HEK293T (cell line): ENCODE results near the gene GREB1L.

Experiments used
- BHLHE40 ChIP-seq: fragments of 450-650 bp; IDR thresholded peaks from 2 replicates; pipeline ENCODE4 v1.6.1; 2016; ENCODE audit warnings: mild to moderate bottlenecking, moderate library complexity, borderline replicate concordance
- FOXA1 ChIP-seq: fragments of 450-650 bp; IDR thresholded peaks from 2 replicates; pipeline ENCODE4 v1.6.1; 2016; ENCODE audit warnings: mild to moderate bottlenecking
- FOXM1 ChIP-seq: fragments of 450-650 bp; IDR thresholded peaks from 2 replicates; pipeline ENCODE4 v1.6.1; 2017; ENCODE audit warnings: mild to moderate bottlenecking, borderline replicate concordance
- HDGF ChIP-seq: fragments of 450-650 bp; IDR thresholded peaks from 2 replicates; pipeline ENCODE4 v1.6.1; 2017; ENCODE audit warnings: antibody characterized with exemption, borderline replicate concordance
- L3MBTL2 ChIP-seq: fragments of 450-650 bp; conservative IDR thresholded peaks from 2 replicates; pipeline ENCODE4 v1.6.1; 2016; ENCODE audit warnings: mild to moderate bottlenecking
- SP1 ChIP-seq: fragments of 450-650 bp; IDR thresholded peaks from 2 replicates; pipeline ENCODE4 v1.6.1; 2017
- SUZ12 ChIP-seq: fragments of 450-650 bp; IDR thresholded peaks from 2 replicates; pipeline ENCODE4 v1.6.1; 2016; ENCODE audit warnings: mild to moderate bottlenecking
- TF ChIP-seq, protein P1 (sequence below): fragments of 450-650 bp; IDR thresholded peaks from 2 replicates; pipeline ENCODE4 v1.6.1; 2016

DNA sequence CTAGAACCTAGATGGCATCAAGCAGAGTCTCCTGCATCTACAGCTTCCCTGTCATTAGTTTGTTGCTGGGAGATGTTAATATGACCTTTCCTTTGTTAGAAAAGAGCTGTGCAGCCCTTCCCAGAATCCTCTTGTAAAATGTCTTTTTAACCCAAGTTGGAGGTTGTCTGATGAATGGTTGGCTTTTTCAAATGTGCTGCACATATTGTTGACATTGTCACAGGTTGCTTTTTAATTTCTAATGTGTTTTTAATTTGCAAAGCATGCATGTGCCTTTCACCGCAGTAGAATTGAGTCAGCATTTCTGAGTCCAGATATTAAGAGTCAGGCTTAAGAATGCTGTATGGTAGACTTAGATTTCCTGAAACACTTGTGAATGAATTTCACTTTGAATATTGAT lies 120.8 kb downstream of the GREB1L start:
- TF ChIP-seq BHLHE40: no peak
- TF ChIP-seq FOXM1: no peak
- TF ChIP-seq FOXA1: no peak
- no peak for TF ChIP-seq HDGF
- no peak for TF ChIP-seq SUZ12
- no peak for TF ChIP-seq SP1
- TF ChIP-seq, protein P1, sequence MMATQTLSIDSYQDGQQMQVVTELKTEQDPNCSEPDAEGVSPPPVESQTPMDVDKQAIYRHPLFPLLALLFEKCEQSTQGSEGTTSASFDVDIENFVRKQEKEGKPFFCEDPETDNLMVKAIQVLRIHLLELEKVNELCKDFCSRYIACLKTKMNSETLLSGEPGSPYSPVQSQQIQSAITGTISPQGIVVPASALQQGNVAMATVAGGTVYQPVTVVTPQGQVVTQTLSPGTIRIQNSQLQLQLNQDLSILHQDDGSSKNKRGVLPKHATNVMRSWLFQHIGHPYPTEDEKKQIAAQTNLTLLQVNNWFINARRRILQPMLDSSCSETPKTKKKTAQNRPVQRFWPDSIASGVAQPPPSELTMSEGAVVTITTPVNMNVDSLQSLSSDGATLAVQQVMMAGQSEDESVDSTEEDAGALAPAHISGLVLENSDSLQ: no peak
- no peak for TF ChIP-seq L3MBTL2
